ENCODE measurements around the gene SMAD3.

GRCh38 chr15:67198157-67198754 is 132.9 kb downstream of the SMAD3 start:
- no peak for TF ChIP-seq CTCF (IDR thresholded peaks at IDR 0.05)
- TF ChIP-seq POLR2A (IDR thresholded peaks at IDR 0.05) = no peak
